Stimulated activated CD4-positive, alpha-beta T cell treated with anti-CD3 and anti-CD28 coated beads, TNF-alpha, amount 100 ng/mL, for 4 hours (primary cell): ENCODE measurements around the gene PTRHD1.
A peak's percentile ranks its signal among the peaks of the same experiment; 100 is the strongest.
"Not testable (repeated sequence)": the region's sequence is repeated elsewhere in the genome, so short reads cannot be mapped to it uniquely, and the experiment has no call there.

Experiments used
- DNase-seq, 3 experiments: peaks; one replicate each; pipeline ENCODE4 v3.0.0-alpha.2; 2020; ENCODE audit warnings: low read depth in 3 of 3

The PTRHD1 gene, protein sequence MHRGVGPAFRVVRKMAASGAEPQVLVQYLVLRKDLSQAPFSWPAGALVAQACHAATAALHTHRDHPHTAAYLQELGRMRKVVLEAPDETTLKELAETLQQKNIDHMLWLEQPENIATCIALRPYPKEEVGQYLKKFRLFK

DNA sequence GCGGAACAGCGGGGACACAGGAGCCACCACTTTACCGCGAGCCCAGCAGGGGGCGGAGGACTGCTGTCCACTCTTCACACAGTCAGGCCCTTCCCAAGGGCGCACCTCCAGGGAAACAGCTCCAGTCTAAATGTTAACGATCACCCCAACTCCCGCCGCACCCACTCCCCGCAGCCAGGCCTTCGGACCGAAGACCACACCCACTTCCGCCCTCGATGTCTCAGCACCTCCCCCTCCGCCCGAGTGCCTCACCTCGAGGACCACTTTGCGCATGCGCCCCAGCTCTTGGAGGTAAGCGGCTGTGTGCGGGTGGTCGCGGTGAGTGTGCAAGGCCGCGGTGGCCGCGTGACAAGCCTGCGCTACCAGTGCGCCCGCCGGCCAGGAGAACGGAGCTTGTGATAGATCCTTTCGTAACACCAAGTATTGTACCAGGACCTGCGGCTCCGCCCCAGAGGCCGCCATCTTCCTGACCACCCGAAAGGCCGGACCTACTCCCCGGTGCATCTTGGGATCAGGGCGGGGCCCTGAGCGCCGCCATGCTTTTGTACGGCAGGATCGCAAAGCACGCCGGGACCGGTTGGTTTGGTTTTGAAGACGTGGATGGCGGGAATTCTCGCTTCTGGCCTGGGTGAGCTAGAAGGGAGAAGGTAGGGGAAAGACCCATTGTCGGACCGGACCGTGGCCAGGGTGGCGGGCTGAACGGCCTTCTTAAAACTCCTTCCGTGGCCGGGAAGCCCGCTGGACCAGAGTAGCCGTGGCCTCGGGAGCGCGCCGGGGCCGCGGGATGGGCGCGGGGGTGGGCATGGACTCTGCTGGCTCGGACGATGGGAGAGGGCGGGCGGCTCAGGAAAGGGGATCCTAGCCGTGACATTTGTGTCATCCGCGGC lies at the start of gene PTRHD1, which contains the start of gene CENPO:
Gene PTRHD1, minus strand, starts transcription at position 518 of the 887 bp plus-strand sequence. Its CDS starts 14 bp downstream, at position 504.
Gene CENPO, plus strand, starts transcription at position 552 of the 887 bp plus-strand sequence. CDS start 495 bp downstream, outside the sequence.
- DNase-seq = peak; percentile 91 to 94 (median 91)

- no peak for DNase-seq
Observed at GRCh38 chr2:24842081-24843050, 49.2 kb upstream of the PTRHD1 start.

- DNase-seq = no peak
Observed at GRCh38 chr2:24840962-24841945, 48.1 kb upstream of the PTRHD1 start.

GRCh38 chr2:24840164-24840869 lies 47.1 kb upstream of the PTRHD1 start:
- no peak for DNase-seq

GRCh38 chr2:24839729-24840128 lies 46.5 kb upstream of the PTRHD1 start:
- DNase-seq = no peak

GRCh38 chr2:24838541-24838940 lies 45.4 kb upstream of the PTRHD1 start:
- DNase-seq = no peak

GRCh38 chr2:24837996-24838513 lies 44.9 kb upstream of the PTRHD1 start:
- DNase-seq = no peak

GRCh38 chr2:24836706-24837105 lies 43.5 kb upstream of the PTRHD1 start:
- DNase-seq = no peak

DNA sequence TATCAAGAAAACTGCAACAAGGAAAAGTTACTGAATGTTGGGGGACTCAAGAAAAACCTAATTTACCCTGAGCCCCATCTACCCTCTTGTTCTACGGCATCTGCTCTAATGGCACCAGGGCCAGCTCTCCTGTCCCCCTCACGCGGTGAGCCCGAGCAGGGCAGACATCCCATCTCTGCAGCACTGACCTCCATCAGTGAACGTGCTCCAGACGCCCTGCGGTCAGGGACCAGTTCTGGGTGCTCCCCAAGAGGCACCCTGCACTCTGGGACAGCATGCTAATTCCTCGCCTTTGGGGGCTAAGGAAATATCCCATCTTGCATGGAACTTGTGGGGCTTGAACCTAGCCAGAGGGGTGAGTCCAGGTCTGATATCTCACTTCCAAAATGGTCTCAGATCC lies 43.0 kb upstream of the PTRHD1 start:
- DNase-seq = no peak

DNA sequence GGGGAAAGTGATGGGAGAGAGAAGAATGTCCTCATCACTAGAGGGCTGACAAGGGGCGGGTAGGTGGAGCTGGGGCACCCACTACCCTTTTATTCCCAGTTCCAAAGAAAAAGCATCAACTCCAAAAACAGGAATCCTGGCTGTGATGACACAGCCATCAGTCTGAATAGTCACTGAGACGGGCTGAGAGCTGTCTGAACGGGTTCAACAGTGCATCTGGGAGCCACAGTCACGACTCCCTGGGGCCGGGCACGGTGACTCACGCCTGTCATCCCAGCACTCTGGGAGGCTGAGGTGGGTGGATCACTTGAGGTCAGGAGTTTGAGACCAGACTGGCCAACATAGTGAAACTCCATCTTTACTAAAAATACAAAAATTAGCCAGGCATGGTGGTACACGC lies 42.2 kb upstream of the PTRHD1 start:
- DNase-seq = not testable (repeated sequence)

- DNase-seq = no peak
Observed at GRCh38 chr2:24834733-24835395, 41.7 kb upstream of the PTRHD1 start.

DNA sequence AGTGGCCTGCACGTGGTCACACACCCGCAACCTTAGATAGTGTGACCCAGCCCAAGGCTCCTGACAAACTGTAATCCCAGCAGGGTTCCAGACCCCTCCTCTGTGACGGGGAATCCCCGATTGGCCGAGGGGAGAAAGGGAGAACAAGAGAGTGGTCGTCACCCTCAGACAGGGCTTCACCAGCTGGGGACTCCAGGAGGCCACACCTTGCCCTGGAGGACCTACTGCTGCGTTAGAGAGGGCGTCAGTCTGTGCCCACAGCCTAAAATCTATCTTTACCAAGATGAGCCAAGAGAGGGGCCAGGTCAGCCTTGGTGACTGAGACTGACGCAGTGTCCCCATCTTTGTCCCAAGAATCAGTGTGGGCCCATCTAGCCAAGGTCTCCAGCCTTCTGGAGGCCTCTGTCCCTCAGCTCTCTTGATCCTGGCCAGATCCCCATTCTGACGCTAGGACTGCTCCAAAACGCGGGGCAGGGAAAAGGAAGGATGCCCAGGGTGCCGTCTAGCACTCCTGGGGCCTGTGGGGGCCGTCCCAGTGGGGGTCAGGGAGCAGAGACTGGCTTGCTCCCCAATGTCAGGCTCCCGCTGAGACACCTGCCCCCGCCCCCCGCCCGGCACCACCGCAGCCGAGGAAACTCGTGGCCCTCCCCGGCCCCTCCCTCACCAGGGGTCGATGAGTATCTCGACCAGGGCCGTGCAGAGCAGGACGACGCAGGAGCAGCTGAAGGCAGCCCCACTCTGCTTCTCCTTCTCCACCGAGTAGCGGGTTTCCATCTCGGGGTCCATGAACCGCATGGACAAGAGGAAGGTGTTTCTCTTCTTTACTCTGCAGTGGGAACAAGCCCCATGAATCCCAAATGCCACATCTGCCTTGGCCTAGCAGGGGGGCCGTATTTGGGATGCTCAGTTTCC lies 40.9 kb upstream of the PTRHD1 start:
- DNase-seq = no peak

- no peak for DNase-seq
Observed at GRCh38 chr2:24832931-24833701, 39.9 kb upstream of the PTRHD1 start.

DNA sequence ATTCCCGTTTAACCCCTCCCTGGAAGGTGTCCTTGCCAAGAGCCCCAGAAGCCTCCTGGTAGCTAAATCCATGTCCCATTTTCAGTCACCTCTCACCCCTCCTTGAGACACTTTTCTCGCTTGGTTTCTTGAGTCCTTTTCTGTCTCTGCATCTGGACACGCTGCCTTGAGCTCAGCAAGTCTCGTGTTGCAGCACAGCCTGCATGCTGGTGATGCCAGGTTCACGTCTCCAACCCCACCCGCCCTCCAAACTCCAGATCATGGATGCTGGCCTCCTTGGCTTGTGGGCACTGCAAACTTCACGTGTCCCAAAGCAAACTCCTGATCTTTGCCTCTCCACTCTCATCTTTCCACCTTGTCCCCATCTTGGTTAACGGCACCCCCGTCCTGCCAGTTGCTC lies 39.3 kb upstream of the PTRHD1 start:
- no peak for DNase-seq

DNA sequence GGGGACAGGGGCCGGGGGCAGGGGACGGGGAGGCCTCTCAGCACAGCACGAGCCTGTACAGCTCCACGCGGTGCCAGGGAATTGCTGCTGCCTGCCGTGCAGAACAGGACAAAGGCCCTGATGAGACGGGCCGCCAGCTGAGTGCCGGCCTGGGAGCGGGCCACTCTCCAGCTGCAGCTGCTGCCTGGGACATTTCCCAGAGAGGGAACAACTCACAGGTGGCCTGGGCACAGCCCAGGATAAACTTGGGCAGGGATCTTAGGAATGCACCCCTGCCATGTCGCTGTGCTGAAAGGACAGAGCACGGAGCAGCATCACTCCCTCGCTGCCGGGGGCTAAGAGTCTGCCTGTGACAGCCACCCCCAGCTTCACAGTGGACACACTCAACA lies 38.9 kb upstream of the PTRHD1 start:
- DNase-seq = no peak

- DNase-seq = no peak
Observed at GRCh38 chr2:24831221-24832072, 38.3 kb upstream of the PTRHD1 start.

- DNase-seq = no peak
Observed at GRCh38 chr2:24830786-24831185, 37.6 kb upstream of the PTRHD1 start.
